ENCODE results near the gene TBX15.

DNA sequence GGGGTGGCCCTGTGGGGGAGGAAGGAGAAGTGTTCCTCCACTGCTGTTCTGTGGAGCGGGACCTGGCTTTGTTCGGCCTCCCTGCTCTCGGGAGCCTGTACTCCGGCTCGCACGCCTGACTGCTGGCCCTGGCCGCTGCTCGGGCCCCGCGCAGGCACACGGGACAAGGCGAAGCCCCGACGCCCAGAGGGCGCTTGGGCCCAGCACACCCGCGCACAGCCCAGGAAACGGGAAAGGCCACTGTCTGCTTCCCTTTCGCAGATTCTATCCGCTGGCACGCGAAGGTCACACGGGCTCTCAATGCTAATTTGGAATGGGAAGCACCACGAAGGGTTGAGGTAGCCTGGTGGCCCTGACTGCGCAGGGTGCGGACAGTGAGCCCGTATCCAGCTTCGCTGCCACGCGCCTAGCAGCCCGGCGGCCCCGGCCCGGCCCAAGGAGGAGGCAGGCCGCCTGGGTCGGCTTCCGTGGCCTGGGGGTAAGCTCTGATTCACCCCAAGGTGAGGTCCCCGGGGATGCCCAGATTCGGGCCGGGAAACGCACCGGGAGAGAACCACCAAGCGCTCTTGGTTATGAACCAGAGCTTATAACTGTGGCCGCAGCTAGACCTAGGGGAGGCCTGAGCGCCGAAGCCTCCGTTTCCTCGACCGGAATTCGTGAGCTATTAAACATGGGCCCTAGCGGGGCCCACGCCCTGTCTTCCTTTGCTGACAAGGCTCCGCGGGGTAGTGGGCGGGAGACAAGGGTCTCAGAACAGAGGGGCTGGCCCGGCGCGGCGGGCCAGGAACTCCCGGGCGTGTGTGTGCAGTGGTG lies 19.7 kb upstream of the TBX15 start:
- TF ChIP-seq CTCF (IDR thresholded peaks at IDR 0.05; ENCODE audit: low read depth, low read length, poor library complexity, severe bottlenecking), result no peak
- TF ChIP-seq EZH2phosphoT487 (IDR thresholded peaks at IDR 0.05; ENCODE audit: borderline replicate concordance, low read length), result no peak
